Activated T-helper 1 cell treated with anti-CD3 and anti-CD28 coated beads, Interleukin-2, amount 50 U/mL, for 16 hours (primary cell): ENCODE measurements around the gene DNAJC13.

Experiments
- DNase-seq, 2 donors: peaks; one replicate each; pipeline ENCODE4 v3.0.0-alpha.2; 2020; ENCODE audit warnings: low read depth in 1 of 2, low spot score in 1 of 2

DNAJC13 gene

GRCh38 chr3:132459551-132459950, 42.2 kb downstream of the DNAJC13 start:
- DNase-seq = no peak

- DNase-seq = no peak
Measured at GRCh38 chr3:132461544-132461943, 44.2 kb downstream of the DNAJC13 start.

GRCh38 chr3:132464066-132464465, 46.8 kb downstream of the DNAJC13 start:
- DNase-seq = no peak

GRCh38 chr3:132469326-132469725, 52.0 kb downstream of the DNAJC13 start:
- no peak for DNase-seq

GRCh38 chr3:132486099-132486498, 68.8 kb downstream of the DNAJC13 start:
- DNase-seq = no peak

- no peak for DNase-seq
Measured at GRCh38 chr3:132488151-132488550, 70.8 kb downstream of the DNAJC13 start.

GRCh38 chr3:132499071-132499470, 81.8 kb downstream of the DNAJC13 start:
- no peak for DNase-seq

- no peak for DNase-seq
Measured at GRCh38 chr3:132503559-132503958, 86.3 kb downstream of the DNAJC13 start.

GRCh38 chr3:132504375-132504933, 87.2 kb downstream of the DNAJC13 start:
- DNase-seq = no peak

- no peak for DNase-seq
Measured at GRCh38 chr3:132507657-132508056, 90.4 kb downstream of the DNAJC13 start.

- no peak for DNase-seq
Measured at GRCh38 chr3:132509096-132509495, 91.8 kb downstream of the DNAJC13 start.

GRCh38 chr3:132509506-132509905, 92.2 kb downstream of the DNAJC13 start:
- no peak for DNase-seq

- no peak for DNase-seq
Measured at GRCh38 chr3:132513057-132513456, 95.8 kb downstream of the DNAJC13 start.

GRCh38 chr3:132517311-132517710, 100.0 kb downstream of the DNAJC13 start:
- DNase-seq = no peak

GRCh38 chr3:132519914-132520313, 102.6 kb downstream of the DNAJC13 start:
- DNase-seq = no peak

GRCh38 chr3:132521901-132522300, 104.6 kb downstream of the DNAJC13 start:
- DNase-seq = no peak

- no peak for DNase-seq
Measured at GRCh38 chr3:132522353-132522752, 105.1 kb downstream of the DNAJC13 start.

- DNase-seq = no peak
Measured at GRCh38 chr3:132530624-132531023, 113.3 kb downstream of the DNAJC13 start.

- DNase-seq = peak; percentile 9 to 10
Measured at GRCh38 chr3:132535575-132536441, 118.5 kb downstream of the DNAJC13 start.

- DNase-seq = no peak
Measured at GRCh38 chr3:132536442-132537153, 119.3 kb downstream of the DNAJC13 start.

- DNase-seq = no peak
Measured at GRCh38 chr3:132537297-132537696, 120.0 kb downstream of the DNAJC13 start.

- no peak for DNase-seq
Measured at GRCh38 chr3:132538072-132538471, 120.8 kb downstream of the DNAJC13 start.
